Anterior cingulate cortex (tissue), 58 donors: ENCODE measurements around the gene CHRNB4.
A peak's percentile ranks its signal among the peaks of the same experiment; 100 is the strongest.
"Not testable (repeated sequence)": the region's sequence is repeated elsewhere in the genome, so short reads cannot be mapped to it uniquely, and the experiment has no call there.

Experiments used
- DNase-seq, 58 donors: peaks; one replicate each; lab custom pipeline; 2025; lab: John Stamatoyannopoulos, UW

The CHRNB4 gene, protein sequence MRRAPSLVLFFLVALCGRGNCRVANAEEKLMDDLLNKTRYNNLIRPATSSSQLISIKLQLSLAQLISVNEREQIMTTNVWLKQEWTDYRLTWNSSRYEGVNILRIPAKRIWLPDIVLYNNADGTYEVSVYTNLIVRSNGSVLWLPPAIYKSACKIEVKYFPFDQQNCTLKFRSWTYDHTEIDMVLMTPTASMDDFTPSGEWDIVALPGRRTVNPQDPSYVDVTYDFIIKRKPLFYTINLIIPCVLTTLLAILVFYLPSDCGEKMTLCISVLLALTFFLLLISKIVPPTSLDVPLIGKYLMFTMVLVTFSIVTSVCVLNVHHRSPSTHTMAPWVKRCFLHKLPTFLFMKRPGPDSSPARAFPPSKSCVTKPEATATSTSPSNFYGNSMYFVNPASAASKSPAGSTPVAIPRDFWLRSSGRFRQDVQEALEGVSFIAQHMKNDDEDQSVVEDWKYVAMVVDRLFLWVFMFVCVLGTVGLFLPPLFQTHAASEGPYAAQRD

DNA sequence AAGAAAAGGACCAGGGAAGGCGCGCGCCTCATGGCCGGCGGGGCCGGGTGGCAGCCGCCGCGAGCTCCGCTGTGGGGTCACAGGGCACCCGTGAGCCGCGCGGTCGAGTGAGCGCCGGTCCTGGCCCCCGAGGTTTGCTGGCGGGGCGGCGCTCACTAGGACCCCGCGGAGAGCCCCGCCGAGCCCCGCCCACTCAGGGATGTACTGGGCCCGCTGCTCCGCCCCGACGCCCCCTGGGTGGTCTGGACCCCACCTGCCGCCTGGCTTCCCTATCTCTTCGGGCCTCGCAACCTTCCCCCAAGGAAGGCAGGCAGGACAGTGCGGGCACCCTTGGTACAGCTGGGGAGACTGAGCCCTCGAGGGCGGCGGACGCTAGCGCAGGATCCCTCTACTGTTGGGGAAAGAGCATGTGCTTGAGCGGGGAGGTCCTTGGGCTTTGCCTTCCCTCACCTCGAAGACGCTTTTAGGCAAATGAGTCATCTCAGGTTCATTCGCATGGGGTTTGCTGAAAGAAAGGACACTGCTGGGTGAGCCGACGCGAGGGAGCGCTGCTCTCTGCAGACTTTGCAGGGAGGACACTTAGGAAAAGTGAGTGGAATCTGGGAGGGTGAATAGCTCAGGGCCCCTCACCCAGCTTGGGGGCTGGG, at the start of gene CHRNB4:
Gene CHRNB4 (minus strand): TSS at position 109 of the 647 bp plus-strand sequence. CDS start 77 bp downstream, at position 32.
- no peak for DNase-seq

DNA sequence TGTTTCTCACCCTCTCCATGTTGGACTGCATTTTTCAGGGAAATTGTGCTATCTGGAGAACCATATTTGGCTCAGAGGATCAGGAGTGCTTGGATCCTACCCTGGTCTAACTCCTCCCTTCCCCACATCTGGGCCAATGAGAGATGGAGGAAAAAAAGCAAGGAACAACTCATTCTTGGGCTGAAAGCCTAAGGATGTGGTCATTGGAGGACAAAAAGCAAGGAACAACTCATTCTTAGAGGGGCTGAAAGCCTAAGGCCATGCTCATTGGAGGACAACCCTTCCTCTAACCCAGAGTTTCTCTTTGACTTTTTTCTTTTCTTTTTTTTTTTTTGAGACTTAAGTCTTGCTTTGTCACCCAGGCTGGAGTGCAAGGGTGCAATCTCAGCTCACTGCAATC, 48.6 kb upstream of the CHRNB4 start:
- DNase-seq: no peak

DNA sequence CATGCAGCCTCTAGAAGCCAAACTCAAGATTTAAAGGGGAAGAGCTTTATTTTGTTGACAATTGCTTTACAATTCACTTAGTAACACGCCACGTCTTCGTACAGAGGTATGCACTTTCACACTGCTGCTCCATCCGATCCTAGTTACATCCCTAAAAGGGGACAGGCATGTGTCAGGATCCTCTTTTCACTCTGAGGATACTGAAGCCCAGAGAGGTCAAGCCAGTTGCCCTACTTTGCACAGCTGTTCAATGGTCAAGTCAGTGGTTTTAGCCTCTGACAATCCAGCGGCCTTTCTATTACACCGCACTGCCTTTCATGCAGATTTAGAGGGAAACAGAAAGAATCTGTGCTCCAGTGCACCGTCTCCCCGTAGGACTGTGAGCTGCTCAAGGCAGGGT, 44.9 kb upstream of the CHRNB4 start:
- no peak for DNase-seq

DNA sequence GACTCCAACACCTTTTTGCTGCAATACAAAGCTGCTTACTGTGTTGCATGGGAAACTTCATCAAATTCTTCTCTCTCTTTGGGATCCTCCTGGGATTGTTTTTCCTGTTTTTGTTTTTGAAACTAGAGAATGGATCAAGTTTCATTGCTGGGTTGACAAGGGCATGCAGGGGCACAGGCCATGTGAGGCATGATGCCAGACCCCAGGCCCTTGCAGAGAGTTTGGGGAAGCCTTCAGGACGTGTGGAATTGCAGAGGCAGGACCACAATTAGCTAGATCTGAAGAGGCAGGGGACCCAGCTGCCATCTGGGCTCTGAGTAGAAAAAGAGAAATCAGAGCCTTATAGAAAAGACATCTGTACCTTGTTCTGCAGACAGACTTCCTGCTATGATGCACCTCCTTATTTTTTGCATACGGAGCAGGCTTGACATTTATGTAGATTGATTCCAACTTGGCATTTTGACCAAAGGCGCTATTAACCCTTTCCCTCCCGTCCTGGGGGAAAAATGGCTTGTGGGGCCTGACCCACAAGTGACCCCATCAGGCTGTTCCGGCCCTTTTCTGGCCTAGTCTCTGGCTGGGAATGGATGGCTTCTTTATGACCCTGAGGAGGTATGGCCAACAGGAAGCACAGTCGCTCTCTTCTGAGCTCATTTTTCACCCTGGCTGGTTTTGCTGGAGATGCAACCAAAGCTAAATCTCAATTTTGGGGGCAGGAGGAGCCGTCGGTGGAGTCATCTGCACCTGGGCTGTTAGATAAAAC, 44.3 kb upstream of the CHRNB4 start:
- no peak for DNase-seq

DNA sequence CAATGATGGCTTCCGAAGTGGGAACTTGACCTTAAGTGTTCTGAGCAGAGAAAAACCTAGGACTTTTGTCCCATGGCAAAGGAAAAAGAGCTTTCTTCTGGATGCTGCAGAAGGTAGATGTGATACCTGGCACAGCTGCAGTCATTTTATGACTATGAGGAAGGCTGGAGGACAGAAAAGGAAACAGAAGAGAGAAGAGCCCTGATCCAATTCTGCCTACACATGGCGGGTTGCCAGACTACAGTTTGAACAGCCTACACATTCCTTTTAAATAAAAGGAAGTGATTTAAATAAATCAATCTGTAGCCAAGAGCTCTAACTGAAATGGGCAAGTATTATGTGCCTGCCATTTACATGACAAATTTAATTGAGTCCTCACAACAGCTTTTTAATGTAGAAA, 43.6 kb upstream of the CHRNB4 start:
- DNase-seq: peak in 3 of 58 donors; percentile 3 to 11 (median 8)

DNA sequence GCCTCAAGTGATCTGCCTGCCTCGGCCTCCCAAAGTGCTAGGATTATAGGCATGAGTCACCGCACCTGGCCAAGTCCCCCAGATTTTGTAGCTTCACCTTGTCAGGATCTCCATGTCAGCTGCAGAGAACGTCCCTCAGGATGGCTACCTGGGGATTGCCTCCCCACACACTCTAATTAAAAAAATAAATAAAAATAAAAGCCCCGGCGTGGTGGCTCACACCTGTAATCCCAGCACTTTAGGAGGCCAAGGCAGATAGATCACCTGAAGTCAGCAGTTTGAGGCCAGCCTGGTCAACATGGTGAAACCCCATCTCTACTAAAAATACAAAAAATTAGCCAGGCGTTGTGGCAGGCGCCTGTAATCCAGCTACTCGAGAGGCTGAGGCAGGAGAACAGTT, 42.6 kb upstream of the CHRNB4 start:
- not testable (repeated sequence) for DNase-seq

DNA sequence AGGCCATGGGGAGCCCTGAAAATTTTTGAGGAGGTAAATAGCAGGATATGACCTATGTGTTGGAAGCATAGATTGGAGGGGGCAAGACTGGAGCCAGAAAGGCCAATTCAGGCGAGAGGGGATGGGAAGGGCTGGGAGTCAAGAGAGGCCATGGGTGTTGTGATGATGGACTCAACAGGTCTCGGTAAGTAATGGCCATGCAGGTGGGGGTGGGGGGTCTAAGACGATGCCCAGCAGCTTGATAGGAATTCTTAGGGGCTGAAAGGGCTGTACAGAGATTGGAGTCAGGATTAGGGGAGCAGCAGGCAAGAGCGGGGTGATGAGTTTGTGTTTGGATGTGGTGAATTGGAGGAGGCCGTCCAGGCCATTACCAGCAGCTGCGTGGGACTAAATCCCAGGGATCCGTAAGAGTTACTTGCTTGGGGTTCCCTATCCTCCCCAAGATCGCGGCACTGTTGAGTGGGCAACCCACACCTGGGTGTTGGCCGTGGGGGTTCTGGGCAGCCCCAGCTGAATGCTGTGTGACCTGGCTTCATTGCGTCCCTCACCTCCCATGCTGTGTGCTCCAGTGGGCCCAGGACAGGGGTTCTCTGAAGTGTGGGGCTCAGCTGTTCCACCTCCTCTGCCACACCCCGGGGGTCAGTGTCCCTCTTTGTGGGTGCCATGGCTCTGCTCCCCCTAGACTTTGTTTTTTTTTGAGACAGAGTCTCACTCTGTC, 41.8 kb upstream of the CHRNB4 start:
- DNase-seq: no peak

DNA sequence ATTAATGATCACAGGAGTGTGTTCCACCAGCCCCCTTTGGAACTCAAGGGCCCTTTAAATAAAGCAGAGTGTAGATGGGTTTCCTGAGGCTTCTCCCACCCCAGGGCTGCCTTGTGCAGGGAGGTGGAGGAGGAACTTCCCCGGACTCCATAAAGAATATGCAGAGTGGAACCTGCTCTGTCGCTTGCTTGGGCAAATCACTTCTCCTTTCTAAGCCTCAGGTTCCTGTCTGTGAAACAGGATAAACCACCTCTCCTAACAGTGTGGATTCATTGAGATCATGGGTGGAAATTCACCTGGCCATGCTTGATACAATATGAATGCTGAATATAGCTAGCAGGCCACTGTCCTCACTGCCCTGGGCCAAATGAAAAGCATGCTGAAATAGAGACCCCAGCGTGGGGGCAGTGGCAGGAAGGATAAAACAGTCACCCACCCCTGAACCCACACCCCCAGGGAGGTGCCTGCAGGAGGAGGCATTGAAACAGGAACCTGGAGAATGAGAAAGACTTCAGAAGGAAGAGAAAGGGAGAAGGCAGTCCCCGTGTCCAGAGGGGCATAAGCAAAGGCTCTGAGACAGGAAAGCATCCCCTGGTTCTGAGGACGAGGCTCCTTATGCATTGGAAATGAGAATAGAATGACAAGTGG, 41.1 kb upstream of the CHRNB4 start:
- DNase-seq: no peak

DNA sequence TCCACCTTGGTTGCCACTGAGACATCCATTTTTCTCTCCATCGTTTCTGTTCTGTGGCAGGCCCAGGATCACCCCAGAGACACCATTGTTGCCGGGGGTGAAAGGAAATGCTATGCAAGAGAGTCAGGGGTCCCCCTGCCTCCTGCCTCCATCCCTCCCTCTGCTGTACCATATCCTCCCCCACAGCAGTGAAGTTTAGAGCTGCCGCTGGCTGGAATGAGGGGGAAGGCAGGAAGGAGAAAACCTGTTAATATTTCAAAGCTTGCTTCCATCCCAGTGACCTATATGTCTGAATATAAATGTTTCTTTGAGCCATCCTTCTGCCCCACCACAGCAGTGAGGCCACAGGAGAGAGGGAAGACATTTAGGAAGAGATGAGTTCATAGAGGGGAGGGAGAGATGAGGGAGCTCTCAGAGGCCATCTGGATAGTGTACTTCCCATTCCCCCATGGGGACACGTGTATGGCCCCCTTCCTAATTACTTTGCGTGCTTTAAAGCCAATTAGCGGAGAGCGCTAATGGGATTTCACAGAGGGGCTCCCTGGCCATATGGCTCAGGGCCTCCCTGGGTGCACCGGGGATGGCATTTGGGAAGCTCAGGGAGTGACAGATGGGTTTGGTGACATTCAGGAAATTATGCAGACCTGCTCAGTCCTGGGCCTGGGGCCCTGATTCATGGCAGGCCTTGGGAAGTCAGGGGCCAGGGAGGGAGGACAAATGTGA, 40.4 kb upstream of the CHRNB4 start:
- DNase-seq: no peak

DNA sequence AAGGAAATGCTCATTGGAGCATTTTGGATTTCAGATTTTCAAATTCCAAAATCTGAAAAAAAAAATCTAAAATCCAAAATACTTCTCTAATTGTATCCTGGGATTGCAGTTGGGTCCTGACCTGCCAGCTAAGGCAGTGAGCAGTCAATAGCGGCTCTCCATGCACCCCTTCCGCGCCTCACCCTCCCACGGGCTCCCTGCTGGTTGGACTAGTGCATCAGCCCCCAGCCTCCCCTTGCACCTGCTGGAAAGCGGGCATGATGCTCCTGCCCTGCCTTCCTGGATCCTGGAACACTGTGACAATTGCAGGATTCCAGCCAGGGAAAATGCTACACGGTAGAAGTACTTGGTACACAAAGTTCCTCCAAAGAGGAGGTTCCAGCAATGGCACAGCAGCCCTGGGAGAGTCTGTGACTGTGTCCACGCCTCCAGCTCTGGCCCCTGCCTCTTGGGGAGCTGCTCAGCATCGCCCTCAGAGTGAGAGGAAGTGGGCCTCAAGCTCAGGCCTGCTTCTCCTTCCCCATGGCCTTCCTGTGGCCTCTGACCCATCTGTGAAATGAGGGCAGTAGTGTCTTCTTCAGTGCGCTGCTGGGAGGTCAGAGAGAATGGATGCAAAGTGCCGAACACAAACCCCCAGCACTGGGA, 39.5 kb upstream of the CHRNB4 start:
- no peak for DNase-seq

DNA sequence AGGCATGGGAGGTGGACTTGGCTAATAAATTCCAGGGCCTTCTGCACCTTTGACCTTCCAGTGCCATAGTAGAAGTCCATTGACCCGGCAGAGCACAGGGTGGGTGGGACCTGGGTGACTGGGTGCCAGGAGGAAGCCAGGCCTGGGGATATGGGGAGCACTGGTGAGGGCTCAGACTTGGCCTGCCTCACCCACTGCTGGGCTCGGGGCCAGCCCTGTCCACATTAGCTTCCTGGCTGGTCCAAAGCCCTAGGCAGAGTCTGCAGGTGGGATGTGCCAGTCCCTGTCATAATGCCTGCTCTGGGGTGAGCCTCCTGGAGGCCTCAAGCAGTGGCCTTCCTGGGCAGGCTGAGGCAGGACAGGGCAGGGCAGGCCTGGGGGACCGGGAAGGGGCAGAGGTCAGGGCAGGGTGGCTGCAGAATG, 38.1 kb upstream of the CHRNB4 start:
- no peak for DNase-seq

DNA sequence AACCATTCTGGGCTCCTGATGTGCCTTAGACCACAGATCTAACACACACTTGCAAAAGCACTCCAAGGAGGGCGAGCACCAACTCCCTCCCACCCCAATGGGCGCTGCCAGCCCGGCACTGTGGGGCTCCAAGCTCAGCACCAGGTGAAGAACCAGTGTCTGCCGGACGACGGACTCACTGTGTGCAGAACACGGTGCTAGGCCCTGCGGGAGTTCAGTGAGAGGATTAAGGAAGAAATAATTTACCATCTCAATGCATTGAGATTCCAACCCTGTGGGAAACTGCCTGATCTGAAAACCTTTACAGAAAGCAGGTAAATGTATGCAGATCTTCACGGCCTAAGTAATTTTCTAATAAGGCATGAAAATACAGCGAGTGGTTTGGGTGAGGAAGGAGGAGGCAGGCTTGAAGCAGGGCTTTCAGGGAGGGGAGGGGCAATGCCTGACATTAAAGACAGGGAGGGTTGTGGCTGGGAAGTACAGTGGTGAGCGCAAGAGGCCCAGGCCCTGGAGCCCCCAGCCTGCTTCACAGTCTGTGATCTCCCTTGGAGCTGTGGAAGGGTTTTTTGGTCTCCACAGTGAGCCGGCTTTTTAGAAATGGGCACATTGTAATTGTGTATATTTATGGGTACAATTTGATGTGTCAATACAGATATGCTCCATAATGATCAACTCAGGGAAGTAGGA, 35.6 kb upstream of the CHRNB4 start:
- DNase-seq: no peak

DNA sequence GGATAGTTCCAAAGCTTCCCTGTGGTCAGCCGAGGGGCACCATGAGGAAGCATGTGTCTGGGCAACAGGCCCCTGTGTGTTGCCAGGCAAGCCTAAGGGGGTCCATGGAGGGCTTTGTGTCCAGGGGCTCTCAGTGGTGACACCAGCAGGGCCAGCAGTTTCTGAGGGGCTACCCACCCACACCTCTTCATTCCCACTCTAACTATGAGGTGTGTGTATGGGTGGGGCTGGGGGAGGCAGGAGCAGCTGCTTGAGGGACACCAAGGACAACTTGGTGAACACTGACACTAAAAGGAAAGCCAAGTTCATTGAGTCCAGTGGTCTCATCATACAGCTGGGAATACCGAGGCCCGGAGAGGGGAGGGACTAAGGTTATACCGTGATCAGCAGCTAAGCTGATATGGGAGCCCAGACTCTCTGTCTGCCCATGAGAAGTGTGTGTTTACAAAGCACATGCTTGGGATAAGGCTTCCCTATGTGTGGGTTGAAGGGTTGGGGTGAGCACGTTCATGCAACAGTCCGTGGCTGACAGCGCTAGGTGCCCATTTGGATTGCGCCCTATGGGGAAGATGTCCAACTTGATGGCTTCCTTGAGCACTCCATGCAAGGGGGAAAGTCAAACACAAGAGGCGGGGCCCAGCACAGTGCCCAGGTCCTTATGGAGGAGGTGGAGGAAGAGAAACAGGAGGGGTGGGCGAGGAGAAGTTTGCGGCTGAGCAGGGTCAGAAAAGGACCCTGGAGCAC, 34.8 kb upstream of the CHRNB4 start:
- DNase-seq: no peak

DNA sequence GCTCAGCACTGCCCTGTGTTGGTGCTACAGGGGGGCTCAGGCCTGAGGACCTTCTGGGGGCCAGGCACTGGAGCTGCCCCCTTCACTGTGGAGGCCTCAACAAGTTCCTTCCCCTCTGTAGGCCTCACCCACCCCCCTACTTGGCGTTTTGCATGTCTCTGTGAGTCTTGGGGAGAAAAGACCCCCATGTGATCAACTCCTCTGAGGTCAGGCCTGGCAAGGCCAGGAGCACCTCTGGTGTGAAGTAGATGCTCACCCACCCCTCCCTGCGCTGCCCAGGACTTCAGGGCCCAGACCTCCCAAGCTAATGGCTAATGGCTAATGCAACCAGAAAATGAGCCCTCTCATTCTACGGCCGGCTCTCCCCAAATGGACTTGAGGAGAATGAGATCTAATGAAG, 34.2 kb upstream of the CHRNB4 start:
- no peak for DNase-seq

DNA sequence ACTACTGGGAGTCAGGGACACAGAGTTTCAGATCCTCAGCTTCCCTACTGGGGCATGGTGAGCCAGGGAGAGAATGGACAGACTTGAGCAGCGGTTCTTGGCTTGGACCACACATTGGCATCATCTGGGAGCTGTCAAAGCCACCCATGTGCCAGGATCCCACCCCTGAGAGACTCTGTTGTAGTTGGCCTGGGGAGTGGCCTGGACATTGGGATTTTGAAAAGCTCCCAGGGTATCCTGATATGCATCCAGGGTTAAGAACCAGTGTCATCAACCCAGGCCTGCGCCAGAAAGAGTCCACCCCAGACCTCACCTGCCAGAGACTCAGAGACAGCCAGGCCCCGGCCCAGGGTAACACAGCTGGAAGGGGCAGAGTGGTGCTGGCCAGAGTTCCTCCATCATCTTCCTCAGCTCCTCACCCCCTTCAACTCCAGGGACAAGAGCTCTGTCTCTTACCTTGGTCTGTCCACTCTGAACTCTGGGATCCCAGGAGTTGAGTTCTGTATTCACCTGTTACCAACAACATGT, 33.0 kb upstream of the CHRNB4 start:
- DNase-seq: no peak

DNA sequence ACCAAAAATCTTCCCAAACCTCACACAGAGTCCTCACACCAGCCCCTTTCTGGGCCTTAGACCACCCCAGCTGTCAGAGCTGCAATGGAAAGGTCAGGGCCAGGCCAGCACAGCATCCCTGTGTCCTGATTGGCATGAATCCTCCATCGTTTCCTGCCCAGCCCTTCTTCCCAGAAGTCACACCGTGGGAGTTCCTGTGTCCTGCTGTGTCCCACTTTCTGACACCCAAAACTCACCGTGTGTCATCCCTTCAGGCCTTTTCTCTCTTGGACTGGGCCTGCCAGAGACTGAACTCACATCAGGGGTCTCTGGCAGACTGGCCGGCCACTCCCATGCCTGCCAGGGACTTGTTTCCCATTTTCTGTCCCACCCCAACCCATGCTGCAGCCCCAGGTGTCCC, 32.5 kb upstream of the CHRNB4 start:
- no peak for DNase-seq
